GM10847 (cell line): ENCODE data around the gene HSCB.

Experiments used
- POLR2A ChIP-seq: IDR thresholded peaks from 2 replicates; pipeline ENCODE4 v1.6.1; 2011; ENCODE audit not compliant: insufficient read length; ENCODE audit errors: extremely low read depth

The HSCB gene

DNA sequence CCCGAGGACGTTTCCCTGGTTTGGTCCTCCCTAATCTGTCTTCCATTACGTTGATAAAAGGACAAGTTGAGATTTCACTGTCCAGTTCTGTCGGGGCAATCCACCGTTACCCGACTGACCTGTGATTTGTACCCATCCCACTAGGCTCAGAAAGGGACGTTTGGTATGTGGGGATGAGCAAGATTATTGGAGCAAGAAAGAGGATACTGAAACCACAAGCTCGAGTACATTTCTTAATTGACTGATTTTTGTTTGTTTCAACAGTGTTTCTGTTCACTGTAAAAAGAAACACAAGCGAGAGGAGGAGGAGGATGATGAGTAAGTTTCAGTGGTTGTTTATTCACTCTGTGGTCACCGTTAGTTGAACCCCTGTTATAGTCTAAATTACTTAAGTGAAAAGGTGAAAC is 31.6 kb downstream of the HSCB start:
- TF ChIP-seq POLR2A, result no peak

- no peak for TF ChIP-seq POLR2A
These were observed 32.5 kb downstream of the HSCB start for GRCh38 chr22:28774378-28774777.

GRCh38 chr22:28779833-28780232 is 38.0 kb downstream of the HSCB start:
- no peak for TF ChIP-seq POLR2A

- no peak for TF ChIP-seq POLR2A
These were observed 38.5 kb downstream of the HSCB start for GRCh38 chr22:28780296-28780695.

DNA sequence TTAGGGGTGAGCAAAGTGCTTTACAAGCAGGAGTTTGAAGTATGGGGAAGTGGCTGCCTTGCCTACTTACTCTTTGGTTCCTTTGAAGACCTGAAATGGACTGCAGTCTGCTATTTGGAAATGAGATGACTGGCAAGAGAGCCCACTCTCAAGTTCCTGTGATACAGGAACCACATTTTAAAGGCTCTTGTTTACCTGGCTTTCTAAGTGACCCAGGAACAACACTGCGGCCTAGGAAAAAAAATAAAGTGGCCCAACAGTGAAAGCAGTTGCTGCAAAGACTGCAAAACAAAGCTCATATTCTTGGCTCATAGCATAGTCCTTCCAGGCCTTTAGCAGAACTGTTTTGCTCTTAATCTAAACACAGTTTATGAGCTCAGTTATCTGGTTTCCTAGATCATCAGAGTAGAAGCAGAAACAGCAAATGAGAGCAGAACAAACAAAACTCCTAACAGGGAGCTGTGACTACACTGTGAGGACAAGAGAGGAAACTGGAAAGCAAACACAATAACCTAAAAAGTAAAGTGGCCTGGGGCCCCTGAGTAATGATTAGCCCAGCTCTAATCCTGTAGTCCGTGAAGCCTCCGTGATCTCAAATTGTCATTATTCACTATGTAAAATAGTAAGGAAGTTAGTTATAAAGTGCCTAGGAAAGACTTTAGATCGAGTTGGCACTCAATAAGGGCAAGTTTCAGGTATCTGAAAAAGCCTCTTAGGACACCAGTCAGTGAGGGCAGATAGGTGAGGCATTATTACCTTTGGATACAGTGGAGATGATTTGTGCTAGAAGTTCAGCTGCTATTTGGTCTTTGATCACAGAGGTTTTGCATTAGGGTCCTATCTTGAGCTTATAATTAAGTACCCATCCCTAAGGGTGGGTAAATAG is 42.2 kb downstream of the HSCB start:
- TF ChIP-seq POLR2A, result no peak

DNA sequence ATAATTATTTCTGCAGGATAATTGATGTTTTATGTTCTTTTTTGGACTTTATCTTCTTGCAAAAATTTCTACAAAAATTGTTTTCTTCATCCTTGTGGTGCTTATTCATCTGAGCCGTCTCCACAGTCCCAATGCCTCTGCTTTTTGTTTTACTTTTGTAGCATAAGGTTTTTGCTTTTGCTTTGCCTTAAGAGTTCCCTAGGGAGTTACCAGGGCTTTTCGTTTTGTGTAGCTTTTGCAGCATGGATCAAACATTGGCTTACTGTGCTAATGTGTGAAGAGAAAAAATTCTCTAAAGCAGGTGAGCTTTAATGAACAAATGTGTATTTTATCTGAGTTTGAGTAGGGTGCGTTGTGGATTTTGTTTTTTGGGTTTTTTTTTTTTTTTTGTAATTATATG is 46.8 kb downstream of the HSCB start:
- TF ChIP-seq POLR2A, result no peak

- TF ChIP-seq POLR2A, result no peak
These were observed 49.3 kb downstream of the HSCB start for GRCh38 chr22:28791124-28791523.

GRCh38 chr22:28791841-28792490 is 50.1 kb downstream of the HSCB start:
- no peak for TF ChIP-seq POLR2A

DNA sequence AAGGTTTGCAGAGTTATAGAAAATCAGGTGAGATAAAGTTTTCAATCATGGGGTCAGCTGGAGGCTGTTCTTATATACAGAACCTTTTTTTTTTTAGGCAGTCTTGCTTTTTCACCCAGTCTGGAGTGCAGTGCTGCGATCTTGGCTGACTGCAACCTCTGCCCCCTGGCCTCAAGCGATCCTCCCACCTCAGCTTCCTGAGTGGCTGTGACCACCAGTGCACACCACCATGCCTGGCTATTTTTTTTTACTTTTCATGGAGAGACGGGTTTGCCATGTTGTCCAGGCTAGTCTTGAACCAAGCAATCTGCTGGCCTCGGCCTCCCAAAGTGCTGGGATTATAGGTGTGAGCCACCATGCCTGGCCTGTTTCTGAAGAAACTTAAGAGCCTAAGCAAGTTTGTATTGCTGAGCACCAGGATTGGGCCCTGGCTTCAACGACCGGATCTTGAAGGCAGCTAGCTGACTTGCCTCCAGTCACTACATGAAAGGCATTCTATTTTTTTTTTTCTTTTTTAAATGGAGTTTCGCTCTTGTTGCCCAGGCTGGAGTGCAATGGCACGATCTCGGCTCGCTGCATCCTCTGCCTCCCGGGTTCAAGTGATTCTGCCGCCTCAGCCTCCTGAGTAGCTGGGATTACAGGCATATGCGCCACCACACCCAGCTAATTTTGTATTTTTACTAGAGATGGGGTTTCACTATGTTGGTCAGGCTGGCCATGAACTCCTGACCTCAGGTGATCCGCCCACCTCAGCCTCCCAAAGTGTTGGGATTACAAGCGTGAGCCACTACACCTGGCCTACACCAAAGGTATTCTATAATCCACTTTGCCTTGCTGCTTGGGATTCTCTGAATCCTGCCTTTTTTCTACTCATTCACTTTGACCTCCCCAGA is 50.9 kb downstream of the HSCB start:
- no peak for TF ChIP-seq POLR2A

- no peak for TF ChIP-seq POLR2A
These were observed 52.2 kb downstream of the HSCB start for GRCh38 chr22:28793976-28794584.

GRCh38 chr22:28795071-28795693 is 53.3 kb downstream of the HSCB start:
- no peak for TF ChIP-seq POLR2A

- no peak for TF ChIP-seq POLR2A
These were observed 54.4 kb downstream of the HSCB start for GRCh38 chr22:28795932-28796856.

DNA sequence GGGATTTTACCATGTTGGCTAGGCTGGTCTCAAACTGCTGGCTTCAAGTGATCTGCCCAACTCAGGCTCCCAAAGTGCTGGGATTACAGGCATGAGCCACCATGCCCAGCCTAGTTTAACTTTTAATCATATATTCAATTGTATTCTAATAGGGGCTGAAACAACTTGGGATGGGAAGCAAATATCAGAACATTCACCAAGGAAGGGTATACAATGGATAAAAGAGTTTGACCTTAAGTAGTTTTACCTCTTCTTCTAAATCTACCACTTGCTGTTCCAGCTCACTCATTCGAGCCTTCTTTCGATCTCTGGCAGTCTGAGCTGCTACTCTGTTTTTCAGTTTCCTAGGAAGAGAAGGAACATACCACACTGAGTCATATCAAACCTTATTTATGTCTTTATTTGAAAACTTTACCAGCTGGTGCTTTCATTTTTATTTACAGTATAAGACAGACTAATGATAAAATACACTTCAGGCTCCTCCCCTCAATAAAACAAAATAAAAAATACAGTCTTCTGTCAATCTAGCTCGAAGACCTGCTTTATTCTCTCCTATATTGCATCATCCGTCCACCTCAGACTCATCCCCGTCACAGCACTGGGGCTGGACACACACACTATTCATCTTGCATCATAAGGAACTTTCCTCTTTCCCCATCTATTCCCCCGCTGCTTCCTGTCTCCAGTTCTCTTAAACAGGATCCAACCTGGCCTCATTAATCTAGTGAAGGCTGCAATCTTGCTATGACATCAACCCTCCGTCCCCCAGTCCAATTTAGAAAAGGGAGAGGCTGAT is 57.2 kb downstream of the HSCB start:
- peak; percentile 22 for TF ChIP-seq POLR2A
